ENCODE data around the gene OPCML. TPM values are rescaled to one million over a fixed set of nuclear protein-coding genes. Genes with fewer than 3 reads are reported as not detected.

The OPCML gene
- total and polyA plus RNA-seq, 2 of the 13 experiments (the other 11 are each of a cell fraction or from before 2014, with no cell fraction given), result not detected

DNA sequence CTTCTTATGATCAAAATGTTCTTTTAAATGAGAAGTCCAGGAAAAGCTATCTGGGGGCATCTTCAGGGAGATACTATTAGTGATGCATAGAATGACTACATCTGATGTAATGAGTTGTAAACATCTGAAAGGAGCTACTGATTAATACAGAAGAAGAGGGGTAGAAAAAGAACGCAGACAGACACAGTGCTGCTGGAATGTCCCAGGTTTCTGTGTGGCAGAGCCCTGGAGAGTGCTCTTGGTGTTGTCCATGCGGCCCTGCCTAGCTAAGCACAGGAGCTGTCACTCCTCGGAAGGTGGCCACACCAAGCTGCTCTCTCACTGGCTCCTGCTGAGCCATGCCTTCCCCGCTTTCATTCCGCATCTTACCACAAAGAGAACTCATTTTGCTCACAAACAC, 768.8 kb downstream of the OPCML start:
- in situ Hi-C loops (cut with HindIII; ENCODE audit: extremely low pct_ligation_motif_present, low pct_unique_long_range_greater_than_20kb) (no loop called here), intact Hi-C loops (cut with micrococcal nuclease; ENCODE audit: unreplicated experiment) (no loop called here)
- DNase-seq (ENCODE audit: low spot score) (no peak), ATAC-seq (no peak), FAIRE-seq (no peak)
- no peak overlapping the region for H3K27ac ChIP-seq (ENCODE audit: extremely low read length, insufficient read depth, low read length)
- no peaks in the 10 kb centered on the region for H3K4me1 ChIP-seq (ENCODE audit: insufficient read depth, low read length)
- H4K20me1 ChIP-seq (ENCODE audit: insufficient read depth, low read length), result no peaks in the 10 kb centered on the region
- ChIA-PET POLR2A (no interaction called here), CTCF (ENCODE audit: low intra/inter-chr PET ratio, low total read pairs) (no interaction called here)
- H3K36me3 ChIP-seq (replicated peaks in 1 of 2; ENCODE audit: control insufficient read depth in 1 of 2, insufficient read depth in 2 of 2, low read length in 2 of 2), result no peaks in the 10 kb centered on the region
- H3K9ac ChIP-seq (ENCODE audit: insufficient read depth, low read depth, low read length), result no peak overlapping the region
- no peaks in the 10 kb centered on the region for H3K27me3 ChIP-seq (ENCODE audit: control insufficient read depth in 1 of 2, insufficient read depth in 2 of 2, low read length in 2 of 2)
- BruUV-seq (replicated peaks), result no TSS peak
- H3K79me2 ChIP-seq (ENCODE audit: insufficient read depth, low read length), result no peaks in the 10 kb centered on the region
- H3K4me3 ChIP-seq (replicated peaks in 1 of 3; ENCODE audit: insufficient read depth in 1 of 3, low read depth in 2 of 3, low read length in 3 of 3), result no peak overlapping the region
- 16% methylated on average over 4 of the region's 5 CpGs for WGBS (ENCODE audit: low lambda C conversion rate)
- H2AFZ ChIP-seq (ENCODE audit: low read length), result no peak overlapping the region
- TF ChIP-seq ONECUT2 (CRISPR knock-in tag; IDR thresholded peaks at IDR 0.05), result no peak
- no peak for TF ChIP-seq ZNF605 (CRISPR knock-in tag; IDR thresholded peaks at IDR 0.05)
- TF ChIP-seq, protein P1, sequence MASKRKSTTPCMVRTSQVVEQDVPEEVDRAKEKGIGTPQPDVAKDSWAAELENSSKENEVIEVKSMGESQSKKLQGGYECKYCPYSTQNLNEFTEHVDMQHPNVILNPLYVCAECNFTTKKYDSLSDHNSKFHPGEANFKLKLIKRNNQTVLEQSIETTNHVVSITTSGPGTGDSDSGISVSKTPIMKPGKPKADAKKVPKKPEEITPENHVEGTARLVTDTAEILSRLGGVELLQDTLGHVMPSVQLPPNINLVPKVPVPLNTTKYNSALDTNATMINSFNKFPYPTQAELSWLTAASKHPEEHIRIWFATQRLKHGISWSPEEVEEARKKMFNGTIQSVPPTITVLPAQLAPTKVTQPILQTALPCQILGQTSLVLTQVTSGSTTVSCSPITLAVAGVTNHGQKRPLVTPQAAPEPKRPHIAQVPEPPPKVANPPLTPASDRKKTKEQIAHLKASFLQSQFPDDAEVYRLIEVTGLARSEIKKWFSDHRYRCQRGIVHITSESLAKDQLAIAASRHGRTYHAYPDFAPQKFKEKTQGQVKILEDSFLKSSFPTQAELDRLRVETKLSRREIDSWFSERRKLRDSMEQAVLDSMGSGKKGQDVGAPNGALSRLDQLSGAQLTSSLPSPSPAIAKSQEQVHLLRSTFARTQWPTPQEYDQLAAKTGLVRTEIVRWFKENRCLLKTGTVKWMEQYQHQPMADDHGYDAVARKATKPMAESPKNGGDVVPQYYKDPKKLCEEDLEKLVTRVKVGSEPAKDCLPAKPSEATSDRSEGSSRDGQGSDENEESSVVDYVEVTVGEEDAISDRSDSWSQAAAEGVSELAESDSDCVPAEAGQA (IDR thresholded peaks at IDR 0.05; ENCODE audit: low read depth), result no peak
- TF ChIP-seq, protein P1 (CRISPR knock-in tag; IDR thresholded peaks at IDR 0.05; ENCODE audit: borderline replicate concordance), result no peak
- no peak overlapping the region for H3K4me2 ChIP-seq (ENCODE audit: low read depth, low read length)
- peaks cover 56% of the 10 kb centered on the region for H3K9me3 ChIP-seq (ENCODE audit: low read length)

Data from HepG2 (cell line).